ENCODE results near the gene XRRA1. TPM values are rescaled to one million over a fixed set of nuclear protein-coding genes. Genes with fewer than 3 reads are reported as not detected.

Gene XRRA1
- total RNA-seq, 1 donor from 2014 or later, result 8.9 TPM

DNA sequence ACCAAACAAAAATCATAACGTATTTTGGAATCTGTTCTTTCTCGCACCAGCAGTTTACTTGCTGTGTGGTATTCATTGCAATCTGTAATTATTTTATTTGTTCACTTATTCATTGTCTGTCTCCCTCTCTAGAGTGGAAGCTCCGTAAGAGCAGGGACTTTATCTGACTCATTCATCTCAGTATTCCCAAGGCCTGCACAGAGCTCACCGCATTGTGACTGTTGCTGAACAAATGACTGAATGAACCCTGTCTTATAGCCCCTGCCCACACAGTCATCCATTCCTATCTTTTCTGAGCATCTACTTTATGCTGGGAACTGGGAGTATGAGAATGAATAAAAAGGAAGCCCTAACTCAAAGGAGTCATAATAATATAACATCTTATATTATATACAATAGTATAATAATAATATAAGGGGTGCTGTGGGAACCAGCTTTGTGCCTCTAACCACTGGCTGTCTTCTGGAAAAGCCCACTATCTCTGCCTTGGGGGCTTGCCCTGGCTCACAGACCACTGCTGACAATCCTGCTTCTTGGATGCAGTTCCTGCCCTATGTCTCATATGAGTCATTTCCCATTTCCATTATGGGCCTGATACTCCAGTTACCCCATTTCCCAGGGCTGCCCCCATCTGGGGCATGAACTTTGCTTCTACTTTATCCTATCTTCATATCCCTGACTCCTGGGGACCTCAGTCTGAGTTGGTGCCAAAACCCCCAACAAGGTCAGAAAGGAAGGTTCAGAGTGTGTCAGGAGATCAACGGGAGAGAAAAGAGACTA is 11.0 kb downstream of the XRRA1 start:
- Histone ChIP-seq H3K4me3 (ENCODE audit: insufficient read depth, low read depth, low read length) (no peak overlapping the region), H4K20me1 (ENCODE audit: insufficient read depth, low read length) (no peaks in the 10 kb centered on the region), H3K79me2 (ENCODE audit: insufficient read depth, low read length) (no peaks in the 10 kb centered on the region), H3K27ac (ENCODE audit: low read depth, low read length) (peak overlapping the region; percentile 54), H3K9ac (ENCODE audit: low read length) (peak overlapping the region; percentile 30), H3K27me3 (ENCODE audit: insufficient read depth, low read length) (no peaks in the 10 kb centered on the region), H3K4me1 (ENCODE audit: insufficient read depth, low read length) (peaks cover 19% of the 10 kb centered on the region), H3K36me3 (ENCODE audit: insufficient read depth, low read length) (peaks cover 6% of the 10 kb centered on the region), H3K4me2 (ENCODE audit: low read length) (peak overlapping the region; percentile 33), H2AFZ (ENCODE audit: low read depth, low read length) (no peak overlapping the region), H3K9me3 (ENCODE audit: insufficient read depth, low read depth, low read length) (no peaks in the 10 kb centered on the region)
- H3K4me3 Mint-ChIP-seq (ENCODE audit: unreplicated experiment), result no peak overlapping the region
- H3K9me3 Mint-ChIP-seq (ENCODE audit: unreplicated experiment), result no peaks in the 10 kb centered on the region
- no peak for TF ChIP-seq EZH2 (IDR thresholded peaks at IDR 0.05; ENCODE audit: insufficient read depth, low read length)
- TF ChIP-seq, protein P1, sequence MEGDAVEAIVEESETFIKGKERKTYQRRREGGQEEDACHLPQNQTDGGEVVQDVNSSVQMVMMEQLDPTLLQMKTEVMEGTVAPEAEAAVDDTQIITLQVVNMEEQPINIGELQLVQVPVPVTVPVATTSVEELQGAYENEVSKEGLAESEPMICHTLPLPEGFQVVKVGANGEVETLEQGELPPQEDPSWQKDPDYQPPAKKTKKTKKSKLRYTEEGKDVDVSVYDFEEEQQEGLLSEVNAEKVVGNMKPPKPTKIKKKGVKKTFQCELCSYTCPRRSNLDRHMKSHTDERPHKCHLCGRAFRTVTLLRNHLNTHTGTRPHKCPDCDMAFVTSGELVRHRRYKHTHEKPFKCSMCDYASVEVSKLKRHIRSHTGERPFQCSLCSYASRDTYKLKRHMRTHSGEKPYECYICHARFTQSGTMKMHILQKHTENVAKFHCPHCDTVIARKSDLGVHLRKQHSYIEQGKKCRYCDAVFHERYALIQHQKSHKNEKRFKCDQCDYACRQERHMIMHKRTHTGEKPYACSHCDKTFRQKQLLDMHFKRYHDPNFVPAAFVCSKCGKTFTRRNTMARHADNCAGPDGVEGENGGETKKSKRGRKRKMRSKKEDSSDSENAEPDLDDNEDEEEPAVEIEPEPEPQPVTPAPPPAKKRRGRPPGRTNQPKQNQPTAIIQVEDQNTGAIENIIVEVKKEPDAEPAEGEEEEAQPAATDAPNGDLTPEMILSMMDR (IDR thresholded peaks at IDR 0.05; ENCODE audit: insufficient read depth, low read depth, low read length), result no peak
- FAIRE-seq (no peak), DNase-seq (ENCODE audit: low read depth) (peak; percentile 85)
- H3K27ac Mint-ChIP-seq (ENCODE audit: unreplicated experiment), result no peak overlapping the region
- H3K4me1 Mint-ChIP-seq (ENCODE audit: low read depth, unreplicated experiment), result peaks cover 20% of the 10 kb centered on the region
- no peaks in the 10 kb centered on the region for H3K27me3 Mint-ChIP-seq (ENCODE audit: low read depth, unreplicated experiment)
- peaks cover 32% of the 10 kb centered on the region for H3K36me3 Mint-ChIP-seq (ENCODE audit: low read depth, unreplicated experiment)

DNA sequence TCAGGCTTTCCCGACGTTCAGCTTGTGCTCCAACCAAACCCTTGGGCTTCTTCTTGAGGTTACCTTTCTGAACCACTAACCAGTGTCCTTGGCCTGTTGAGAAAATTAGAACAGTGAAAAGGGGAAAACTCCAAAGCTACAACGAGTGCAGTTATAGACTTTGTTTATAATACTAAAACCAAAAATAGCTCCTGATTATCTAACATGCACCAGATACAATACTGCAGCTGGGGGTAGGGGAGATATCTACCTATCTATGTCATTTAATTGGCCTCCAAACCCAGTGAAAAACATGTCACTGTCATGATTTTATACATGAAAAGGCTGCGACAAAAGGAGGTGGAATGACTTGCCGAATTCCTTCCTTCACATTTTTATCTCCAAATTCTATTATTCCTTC is 11.9 kb downstream of the XRRA1 start:
- TF ChIP-seq EZH2 (IDR thresholded peaks at IDR 0.05; ENCODE audit: insufficient read depth, low read length), result no peak
- TF ChIP-seq, protein P1 (IDR thresholded peaks at IDR 0.05; ENCODE audit: insufficient read depth, low read depth, low read length), result no peak
- H3K4me2 ChIP-seq (ENCODE audit: low read length), result no peak overlapping the region
- peaks cover 6% of the 10 kb centered on the region for H3K36me3 ChIP-seq (ENCODE audit: insufficient read depth, low read length)
- H3K9me3 Mint-ChIP-seq (ENCODE audit: unreplicated experiment), result no peaks in the 10 kb centered on the region
- H3K27me3 ChIP-seq (ENCODE audit: insufficient read depth, low read length), result no peaks in the 10 kb centered on the region
- no peaks in the 10 kb centered on the region for H3K9me3 ChIP-seq (ENCODE audit: insufficient read depth, low read depth, low read length)
- H3K4me1 ChIP-seq (ENCODE audit: insufficient read depth, low read length), result peaks cover 20% of the 10 kb centered on the region
- H3K79me2 ChIP-seq (ENCODE audit: insufficient read depth, low read length), result no peaks in the 10 kb centered on the region
- peak overlapping the region; percentile 54 for H3K27ac ChIP-seq (ENCODE audit: low read depth, low read length)
- H3K4me3 Mint-ChIP-seq (ENCODE audit: unreplicated experiment), result no peak overlapping the region
- FAIRE-seq (no peak), DNase-seq (ENCODE audit: low read depth) (no peak)
- no peaks in the 10 kb centered on the region for H3K27me3 Mint-ChIP-seq (ENCODE audit: low read depth, unreplicated experiment)
- H3K36me3 Mint-ChIP-seq (ENCODE audit: low read depth, unreplicated experiment), result peaks cover 32% of the 10 kb centered on the region
- H3K9ac ChIP-seq (ENCODE audit: low read length), result no peak overlapping the region
- no peaks in the 10 kb centered on the region for H4K20me1 ChIP-seq (ENCODE audit: insufficient read depth, low read length)
- H3K27ac Mint-ChIP-seq (ENCODE audit: unreplicated experiment), result no peak overlapping the region
- no peak overlapping the region for H2AFZ ChIP-seq (ENCODE audit: low read depth, low read length)
- H3K4me3 ChIP-seq (ENCODE audit: insufficient read depth, low read depth, low read length), result no peak overlapping the region
- peaks cover 20% of the 10 kb centered on the region for H3K4me1 Mint-ChIP-seq (ENCODE audit: low read depth, unreplicated experiment)

DNA sequence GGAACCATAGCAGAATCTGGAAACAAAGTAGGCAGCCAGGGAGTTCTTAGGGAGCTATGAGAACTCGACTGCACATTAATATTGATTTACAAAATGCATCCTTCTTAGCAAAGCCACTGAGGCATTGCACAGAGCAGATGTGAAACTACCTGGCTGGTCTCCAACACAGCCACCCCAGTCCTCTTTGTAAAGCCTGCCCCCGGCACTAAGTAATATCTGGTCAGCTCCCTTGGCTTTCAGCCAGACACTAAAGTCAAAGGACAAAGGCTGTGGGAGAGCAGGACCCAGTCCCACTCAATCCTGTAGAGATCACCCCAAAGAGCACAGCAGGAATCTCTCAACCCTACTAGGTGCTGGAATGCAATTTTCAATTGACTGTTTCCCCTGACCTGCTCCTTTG is 12.8 kb downstream of the XRRA1 start:
- Histone ChIP-seq H3K9me3 (ENCODE audit: insufficient read depth, low read depth, low read length) (no peaks in the 10 kb centered on the region), H3K4me2 (ENCODE audit: low read length) (no peak overlapping the region), H3K36me3 (ENCODE audit: insufficient read depth, low read length) (peaks cover 6% of the 10 kb centered on the region), H3K27me3 (ENCODE audit: insufficient read depth, low read length) (no peaks in the 10 kb centered on the region), H3K9ac (ENCODE audit: low read length) (no peak overlapping the region), H3K4me3 (ENCODE audit: insufficient read depth, low read depth, low read length) (no peak overlapping the region), H4K20me1 (ENCODE audit: insufficient read depth, low read length) (no peaks in the 10 kb centered on the region), H3K4me1 (ENCODE audit: insufficient read depth, low read length) (peaks cover 20% of the 10 kb centered on the region), H3K27ac (ENCODE audit: low read depth, low read length) (no peak overlapping the region), H3K79me2 (ENCODE audit: insufficient read depth, low read length) (no peaks in the 10 kb centered on the region), H2AFZ (ENCODE audit: low read depth, low read length) (no peak overlapping the region)
- Mint-ChIP-seq H3K9me3 (ENCODE audit: unreplicated experiment) (no peaks in the 10 kb centered on the region), H3K4me1 (ENCODE audit: low read depth, unreplicated experiment) (peaks cover 14% of the 10 kb centered on the region), H3K4me3 (ENCODE audit: unreplicated experiment) (no peak overlapping the region), H3K36me3 (ENCODE audit: low read depth, unreplicated experiment) (peaks cover 32% of the 10 kb centered on the region), H3K27ac (ENCODE audit: unreplicated experiment) (no peak overlapping the region), H3K27me3 (ENCODE audit: low read depth, unreplicated experiment) (no peaks in the 10 kb centered on the region)
- no peak for FAIRE-seq
- TF ChIP-seq, protein P1 (IDR thresholded peaks at IDR 0.05; ENCODE audit: insufficient read depth, low read depth, low read length), result no peak
- no peak for TF ChIP-seq EZH2 (IDR thresholded peaks at IDR 0.05; ENCODE audit: insufficient read depth, low read length)
- no peak for DNase-seq (ENCODE audit: low read depth)

All from astrocyte (in vitro differentiated cells and primary cell).